SH-SY5Y (cell line): Measurements from ENCODE around the gene PDK2.

Experiments
- GATA2 ChIP-seq: IDR thresholded peaks from 2 replicates; pipeline ENCODE4 v1.6.1; 2011; ENCODE audit warnings: mild to moderate bottlenecking, low read depth, low read length
- GATA3 ChIP-seq: IDR thresholded peaks from 2 replicates; pipeline ENCODE4 v1.6.1; 2011; ENCODE audit warnings: low read depth, mild to moderate bottlenecking, low read length, moderate library complexity

GRCh38 chr17:50123649-50124349 is 28.6 kb downstream of the PDK2 start:
- no peak for TF ChIP-seq GATA2
- no peak for TF ChIP-seq GATA3
